ENCODE data around the gene ARFGAP1. TPM values are rescaled to one million over a fixed set of nuclear protein-coding genes. Genes with fewer than 3 reads are reported as not detected.

The ARFGAP1 gene
- polyA plus RNA-seq, 3 donors: 51.6 to 53.4 (median 52.9) TPM

DNA sequence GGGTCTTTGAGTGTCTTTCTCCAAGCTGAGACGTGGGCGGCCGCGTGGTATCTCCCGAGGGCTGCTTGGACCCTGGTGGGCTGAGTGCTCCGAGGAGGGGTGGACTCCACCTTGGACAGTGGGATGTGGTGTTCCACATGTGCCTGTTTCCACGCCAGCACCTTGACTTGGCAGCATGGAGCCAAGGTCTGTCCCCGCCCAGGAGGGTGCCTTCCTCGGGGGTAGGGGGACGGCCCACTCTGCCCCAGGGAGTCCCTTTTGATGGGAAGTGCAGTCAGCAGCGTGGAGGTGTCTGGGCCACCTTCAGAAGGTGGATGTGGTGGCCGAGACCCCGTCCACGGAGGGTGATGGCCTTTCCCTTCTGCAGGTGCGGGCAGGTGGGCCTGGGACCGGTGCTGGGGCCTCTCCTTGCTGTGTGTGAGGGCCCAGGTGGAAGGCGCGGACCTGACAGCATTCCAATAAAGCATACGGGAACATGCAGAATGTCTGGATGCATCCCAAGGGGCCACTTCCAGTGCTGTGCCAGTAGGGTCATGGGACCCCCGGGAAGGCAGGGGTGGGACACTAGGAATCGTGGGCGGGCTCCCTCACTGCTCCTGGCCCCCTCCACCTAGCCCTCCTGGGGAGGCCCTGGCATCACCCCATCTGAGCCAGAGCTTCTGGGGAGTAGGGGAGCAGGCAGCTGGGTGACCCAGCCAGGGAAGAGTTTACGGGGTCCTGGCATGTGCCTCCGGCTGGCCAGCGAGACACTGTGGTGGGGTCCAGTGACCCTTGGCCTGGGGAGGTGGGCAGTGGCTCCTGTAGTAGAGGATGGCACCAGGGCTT, 16.9 kb downstream of the ARFGAP1 start:
- DNase-seq (ENCODE audit: low read depth in 3 of 3, low spot score in 2 of 3): no peak

- DNase-seq (ENCODE audit: low read depth in 3 of 3, low spot score in 2 of 3): no peak
These were observed 17.6 kb downstream of the ARFGAP1 start for GRCh38 chr20:63290136-63290676.

GRCh38 chr20:63290677-63291472, 18.3 kb downstream of the ARFGAP1 start:
- no peak for DNase-seq (ENCODE audit: low read depth in 3 of 3, low spot score in 2 of 3)

DNA sequence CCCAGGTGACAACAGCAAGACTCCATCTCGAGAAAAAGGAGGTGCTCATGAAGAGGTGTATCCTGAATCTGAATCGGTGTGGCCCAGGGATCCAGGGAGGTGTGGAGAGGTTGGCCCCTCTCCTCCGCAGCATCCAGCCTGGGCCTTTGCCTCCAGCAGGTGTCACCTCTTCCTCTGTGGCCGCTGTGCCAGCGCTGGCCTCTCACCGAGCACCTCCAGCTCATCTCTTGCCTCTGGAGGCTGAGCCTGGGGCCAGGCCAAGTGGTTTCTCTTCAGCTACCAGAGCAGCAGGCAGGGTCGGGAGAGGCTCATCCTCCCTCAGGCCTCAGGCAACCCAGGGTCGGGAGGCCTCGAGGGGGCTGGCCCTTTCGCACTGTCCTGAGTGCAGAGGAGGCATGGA, 19.2 kb downstream of the ARFGAP1 start:
- no peak for DNase-seq (ENCODE audit: low read depth in 3 of 3, low spot score in 2 of 3)

- DNase-seq (ENCODE audit: low read depth in 3 of 3, low spot score in 2 of 3): no peak
These were observed 19.7 kb downstream of the ARFGAP1 start for GRCh38 chr20:63292292-63292701.

GRCh38 chr20:63292904-63293303, 20.3 kb downstream of the ARFGAP1 start, which contains the start of gene COL20A1:
TSS of gene COL20A1 (plus strand) at chr20:63293186. CDS start at chr20:63295108, 1,922 bp downstream.
- DNase-seq (ENCODE audit: low read depth in 3 of 3, low spot score in 2 of 3): no peak

DNA sequence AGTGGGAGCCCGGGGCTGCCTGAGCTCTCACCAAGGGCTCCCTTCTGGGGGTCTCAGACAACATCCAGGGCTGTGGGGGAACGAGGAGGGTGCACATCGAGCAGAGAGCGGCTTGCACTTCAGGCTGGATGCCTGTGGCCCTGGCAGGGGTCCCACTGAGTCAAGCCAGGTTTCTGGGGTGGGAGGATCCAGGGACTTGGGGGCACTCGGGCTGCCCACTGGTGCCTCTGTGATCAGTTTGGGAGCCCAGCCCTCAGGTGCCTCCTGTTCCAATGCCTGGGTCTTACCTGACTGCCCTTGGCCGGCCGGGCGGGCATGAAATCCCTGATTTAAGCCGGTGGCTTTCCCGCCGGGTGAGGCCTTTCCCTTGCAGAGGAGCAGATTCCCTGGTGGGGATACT, 20.8 kb downstream of the ARFGAP1 start:
- no peak for DNase-seq (ENCODE audit: low read depth in 3 of 3, low spot score in 2 of 3)

DNA sequence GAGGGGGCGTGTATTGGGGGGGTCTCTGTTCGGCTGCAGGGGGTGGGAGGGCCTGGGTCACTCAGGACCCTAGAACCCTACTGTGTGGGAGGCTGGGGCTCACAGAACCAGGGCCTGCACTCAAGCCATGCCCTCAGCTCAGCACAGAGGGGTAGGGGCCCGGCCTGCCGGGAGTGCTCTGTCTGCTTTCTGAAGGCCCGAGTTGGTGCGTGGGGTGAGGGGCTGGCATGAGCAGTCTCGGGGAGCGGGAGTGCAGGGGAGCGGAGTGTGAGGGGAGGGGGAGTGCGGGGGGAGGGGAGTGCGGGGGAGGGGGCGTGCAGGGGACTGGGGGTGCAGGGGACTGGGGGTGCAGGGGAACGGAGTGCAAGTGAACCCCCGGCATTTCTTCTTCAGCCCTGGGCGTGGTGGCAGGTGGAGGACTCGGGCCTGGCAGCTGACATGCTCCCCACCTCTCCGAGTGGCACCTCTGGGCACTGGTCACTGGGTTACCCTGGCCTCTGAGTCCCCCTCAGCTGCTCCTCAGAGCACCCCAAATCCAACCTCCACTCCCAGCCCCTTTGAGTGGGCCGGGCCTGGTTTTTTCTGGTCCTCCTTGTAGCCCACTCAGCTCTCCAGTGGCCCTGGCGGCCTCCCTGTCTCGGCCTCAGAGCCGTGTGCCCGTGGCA, 21.4 kb downstream of the ARFGAP1 start:
- DNase-seq (ENCODE audit: low read depth in 3 of 3, low spot score in 2 of 3): no peak

GRCh38 chr20:63294536-63294900, 21.9 kb downstream of the ARFGAP1 start:
- DNase-seq (ENCODE audit: low read depth in 3 of 3, low spot score in 2 of 3): no peak

DNA sequence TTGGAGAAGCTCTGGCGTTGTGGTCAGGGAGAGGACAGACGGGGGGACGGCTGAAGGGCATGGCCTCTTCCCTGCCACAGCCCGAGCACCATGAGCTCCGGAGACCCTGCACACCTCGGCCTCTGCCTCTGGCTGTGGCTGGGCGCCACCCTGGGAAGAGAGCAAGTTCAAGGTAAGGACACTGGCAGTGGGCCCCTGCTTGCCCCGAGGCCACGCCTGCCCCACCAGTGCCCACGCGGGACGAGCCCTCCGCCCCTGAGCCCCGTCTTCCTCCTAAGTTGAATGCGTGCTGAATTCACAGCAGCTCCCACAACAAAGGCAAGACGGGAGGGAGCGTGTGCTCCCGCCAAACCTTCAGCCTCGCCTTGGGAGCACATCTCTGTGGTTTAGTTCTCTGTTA, 22.4 kb downstream of the ARFGAP1 start:
- no peak for DNase-seq (ENCODE audit: low read depth in 3 of 3, low spot score in 2 of 3)

DNA sequence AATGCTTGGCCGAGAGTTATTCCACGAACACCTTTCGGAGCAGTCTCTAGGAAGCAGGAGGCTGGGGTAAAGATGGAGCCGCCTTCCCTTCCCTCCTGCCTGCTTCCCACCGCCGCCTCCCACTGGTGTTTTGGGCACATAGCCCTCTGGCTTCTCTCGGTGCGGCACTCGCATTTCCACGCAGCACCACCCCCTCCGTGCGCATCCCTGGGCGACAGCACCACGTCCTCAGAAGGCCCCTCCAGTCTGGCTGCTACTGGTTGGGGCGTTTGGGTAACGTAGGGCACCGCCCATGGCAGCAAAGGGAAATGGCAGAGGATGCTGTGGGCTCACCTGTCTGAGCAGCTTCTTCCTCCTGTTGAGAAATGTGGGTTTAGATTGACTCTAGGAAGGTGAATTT, 22.8 kb downstream of the ARFGAP1 start:
- DNase-seq (ENCODE audit: low read depth in 3 of 3, low spot score in 2 of 3): no peak

- no peak for DNase-seq (ENCODE audit: low read depth in 3 of 3, low spot score in 2 of 3)
These were observed 23.2 kb downstream of the ARFGAP1 start for GRCh38 chr20:63295846-63296245.

DNA sequence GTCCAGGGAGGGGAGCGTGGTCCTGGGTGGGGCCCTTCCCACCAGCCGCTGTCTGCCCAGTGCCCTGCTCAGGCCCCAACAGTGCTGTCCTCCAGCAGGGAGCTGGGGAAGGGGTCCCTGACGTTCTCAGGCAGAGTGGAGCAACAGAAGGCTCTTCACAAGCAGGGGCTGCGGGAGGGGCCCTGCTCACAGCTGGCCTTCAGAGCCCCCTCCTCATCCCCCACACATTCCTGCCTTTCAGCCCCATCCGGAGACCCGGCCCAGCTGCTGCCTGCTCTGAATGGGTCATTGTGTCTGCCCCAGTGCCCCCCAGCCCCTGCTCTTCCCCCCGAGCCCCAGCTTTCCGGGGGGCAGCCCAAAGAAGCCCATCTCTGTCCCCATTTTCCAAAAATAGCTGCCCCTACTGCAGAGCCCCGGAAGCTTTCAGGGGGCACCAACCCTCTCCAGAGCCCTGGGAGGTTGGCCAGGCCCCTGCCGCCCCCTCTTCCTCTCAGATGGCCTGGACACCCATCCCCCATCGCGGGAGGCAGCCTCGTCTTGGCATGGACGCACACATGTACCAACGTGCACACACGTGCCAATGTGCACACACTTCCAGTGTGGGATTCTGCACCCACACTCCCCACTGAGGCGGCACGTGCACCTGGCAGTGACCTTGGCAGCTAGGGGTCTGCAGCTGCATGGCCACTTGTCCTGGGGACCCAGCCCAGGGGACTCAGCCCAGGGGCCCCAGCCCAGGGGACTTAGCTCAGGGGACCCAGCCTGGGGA, 24.1 kb downstream of the ARFGAP1 start:
- DNase-seq (ENCODE audit: low read depth in 3 of 3, low spot score in 2 of 3): no peak

GRCh38 chr20:63297371-63297781, 24.8 kb downstream of the ARFGAP1 start:
- no peak for DNase-seq (ENCODE audit: low read depth in 3 of 3, low spot score in 2 of 3)

DNA sequence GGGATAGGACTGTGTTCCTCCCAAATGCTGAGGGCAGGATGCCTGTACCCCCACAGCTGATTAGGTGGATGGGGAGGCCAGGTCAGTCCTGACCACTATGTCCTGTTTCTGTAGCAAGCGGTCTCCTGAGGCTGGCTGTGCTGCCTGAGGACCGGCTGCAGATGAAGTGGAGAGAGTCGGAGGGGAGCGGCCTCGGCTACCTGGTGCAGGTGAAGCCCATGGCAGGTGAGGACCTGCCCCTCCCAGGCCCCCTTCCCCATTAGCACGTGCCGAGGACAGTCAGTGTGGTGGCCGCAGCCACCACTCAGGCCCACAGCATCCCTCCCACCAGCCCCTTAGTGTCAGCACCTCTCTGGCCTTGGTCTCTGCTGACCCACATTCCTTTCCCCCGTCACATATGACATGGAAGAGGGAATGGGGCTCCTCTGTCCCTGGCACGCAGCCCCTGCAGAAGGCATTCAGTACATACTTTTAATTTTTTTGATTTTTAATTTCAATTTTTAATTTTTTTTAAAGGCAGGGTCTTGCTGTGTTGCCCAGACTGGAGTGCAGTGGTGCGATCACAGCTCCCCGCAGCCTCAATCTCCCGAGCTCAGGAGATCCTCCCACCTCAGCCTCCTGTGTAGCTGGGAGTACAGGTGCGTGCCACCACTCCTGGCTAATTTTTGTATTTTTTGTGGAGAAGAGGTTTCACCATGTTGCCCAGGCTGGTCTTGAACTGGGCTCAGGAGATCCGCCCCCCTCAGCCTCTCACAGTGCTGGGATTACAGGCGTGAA, 25.4 kb downstream of the ARFGAP1 start:
- no peak for DNase-seq (ENCODE audit: low read depth in 3 of 3, low spot score in 2 of 3)

DNA sequence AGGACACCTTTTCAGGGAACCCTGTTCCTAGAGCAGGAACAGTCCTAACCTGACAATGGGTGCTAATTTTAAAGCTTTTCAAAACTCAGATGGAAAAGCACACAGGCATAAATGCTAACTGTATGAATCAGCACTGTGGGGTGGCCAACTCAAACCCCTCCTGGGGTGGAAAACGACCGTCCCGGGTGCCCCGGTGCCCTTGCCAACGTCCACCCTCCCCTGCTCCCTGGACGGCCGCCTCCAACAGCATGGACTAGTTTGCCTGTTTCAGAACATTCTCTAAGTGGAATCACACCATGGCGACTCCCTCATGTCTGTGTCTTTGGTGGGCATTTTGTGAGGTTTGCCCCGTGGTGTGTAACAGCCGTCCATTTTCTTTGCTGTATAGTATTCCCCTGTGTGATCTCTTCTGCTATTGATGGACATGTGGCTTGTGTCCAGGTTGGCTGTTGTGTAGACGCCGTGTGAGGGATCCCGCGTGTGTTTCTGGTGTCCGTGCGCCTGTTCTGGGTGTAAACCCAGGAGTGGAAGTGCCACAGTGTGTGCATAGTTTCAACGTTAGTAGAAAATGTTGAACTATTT, 26.2 kb downstream of the ARFGAP1 start:
- no peak for DNase-seq (ENCODE audit: low read depth in 3 of 3, low spot score in 2 of 3)

GRCh38 chr20:63301671-63302070, 29.1 kb downstream of the ARFGAP1 start:
- no peak for DNase-seq (ENCODE audit: low read depth in 3 of 3, low spot score in 2 of 3)

DNA sequence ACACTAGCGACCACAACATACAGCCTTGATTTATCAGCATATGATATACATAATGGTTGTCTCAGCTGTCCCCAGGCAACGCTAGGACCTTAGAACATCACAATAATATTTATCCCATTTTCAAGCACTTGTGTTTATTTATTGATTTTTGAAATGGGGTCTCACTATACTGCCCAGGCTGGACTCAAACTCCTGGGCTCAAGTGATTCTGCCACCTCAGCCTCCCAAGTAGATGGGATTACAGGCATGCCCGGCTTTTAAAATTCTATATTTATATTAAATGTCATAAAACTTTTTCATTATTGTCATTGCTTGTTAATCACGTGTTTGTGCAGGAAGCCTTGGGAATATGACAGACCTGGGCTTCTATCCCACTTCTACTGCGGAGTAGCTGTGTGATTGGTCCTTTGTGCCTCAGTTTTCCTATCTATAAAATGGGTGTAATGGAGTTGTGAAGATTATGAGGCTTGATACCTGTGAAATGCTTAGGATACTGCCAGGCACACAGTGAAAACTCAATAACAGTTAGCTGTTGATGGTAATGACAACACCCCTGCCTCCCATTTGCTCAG, 30.6 kb downstream of the ARFGAP1 start:
- no peak for DNase-seq (ENCODE audit: low read depth in 3 of 3, low spot score in 2 of 3)

DNA sequence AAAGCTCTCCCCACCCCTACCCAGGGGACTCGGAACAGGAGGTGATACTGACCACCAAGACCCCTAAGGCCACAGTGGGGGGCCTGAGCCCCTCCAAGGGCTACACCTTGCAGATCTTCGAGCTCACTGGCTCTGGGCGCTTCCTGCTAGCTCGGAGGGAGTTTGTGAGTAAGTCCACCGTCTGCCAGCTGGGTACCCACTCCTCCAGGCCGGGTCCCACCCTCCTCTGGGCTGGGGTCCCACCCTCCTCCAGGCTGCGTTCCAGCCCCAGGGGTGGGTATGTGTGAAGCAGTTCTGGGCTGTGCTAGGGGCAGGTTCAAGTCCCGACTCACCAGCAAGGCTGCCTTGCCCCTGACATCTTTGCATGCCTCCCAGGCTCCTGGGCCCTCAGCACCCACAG, 32.8 kb downstream of the ARFGAP1 start:
- no peak for DNase-seq (ENCODE audit: low read depth in 3 of 3, low spot score in 2 of 3)
